ENCODE data around the gene UBALD1.

DNA sequence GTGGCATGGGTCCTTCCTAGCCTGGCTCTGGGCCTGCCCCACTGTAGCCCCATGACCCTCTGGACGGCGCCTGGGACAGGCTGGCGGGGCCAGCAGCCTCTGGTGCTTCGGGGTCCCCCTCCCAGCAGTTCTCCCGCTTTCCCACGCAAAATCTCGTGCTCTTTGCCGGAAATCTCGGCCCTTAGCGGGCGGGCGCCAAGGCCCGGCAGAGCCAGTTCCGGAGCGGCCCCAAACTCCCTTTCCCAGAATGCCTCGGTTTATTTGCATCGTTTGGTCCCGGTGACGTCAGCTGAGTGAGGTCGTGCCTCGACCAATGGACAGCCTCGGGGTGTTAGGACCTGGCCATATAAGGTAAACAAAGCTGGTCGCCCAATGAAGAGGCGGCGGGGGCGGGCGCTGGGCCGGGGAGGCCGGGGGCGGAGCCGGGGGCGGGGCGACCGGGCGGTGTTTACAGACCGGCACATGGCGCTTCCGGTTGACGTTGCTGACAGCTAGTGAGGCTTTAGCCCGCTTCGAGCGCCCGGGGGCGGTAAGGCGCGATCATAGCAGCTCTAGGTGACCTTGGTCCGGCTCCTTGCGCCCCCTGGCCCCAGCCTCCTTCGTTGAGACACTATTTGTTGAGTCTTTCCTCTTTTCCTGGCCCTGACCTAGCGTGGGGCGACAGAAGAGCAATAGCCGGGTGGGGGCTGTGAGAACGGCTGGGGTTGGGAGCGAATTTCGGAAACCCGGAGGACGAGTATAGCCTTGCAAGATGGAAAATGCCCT lies 1.5 kb upstream of the UBALD1 start:
- TF ChIP-seq, protein P1, sequence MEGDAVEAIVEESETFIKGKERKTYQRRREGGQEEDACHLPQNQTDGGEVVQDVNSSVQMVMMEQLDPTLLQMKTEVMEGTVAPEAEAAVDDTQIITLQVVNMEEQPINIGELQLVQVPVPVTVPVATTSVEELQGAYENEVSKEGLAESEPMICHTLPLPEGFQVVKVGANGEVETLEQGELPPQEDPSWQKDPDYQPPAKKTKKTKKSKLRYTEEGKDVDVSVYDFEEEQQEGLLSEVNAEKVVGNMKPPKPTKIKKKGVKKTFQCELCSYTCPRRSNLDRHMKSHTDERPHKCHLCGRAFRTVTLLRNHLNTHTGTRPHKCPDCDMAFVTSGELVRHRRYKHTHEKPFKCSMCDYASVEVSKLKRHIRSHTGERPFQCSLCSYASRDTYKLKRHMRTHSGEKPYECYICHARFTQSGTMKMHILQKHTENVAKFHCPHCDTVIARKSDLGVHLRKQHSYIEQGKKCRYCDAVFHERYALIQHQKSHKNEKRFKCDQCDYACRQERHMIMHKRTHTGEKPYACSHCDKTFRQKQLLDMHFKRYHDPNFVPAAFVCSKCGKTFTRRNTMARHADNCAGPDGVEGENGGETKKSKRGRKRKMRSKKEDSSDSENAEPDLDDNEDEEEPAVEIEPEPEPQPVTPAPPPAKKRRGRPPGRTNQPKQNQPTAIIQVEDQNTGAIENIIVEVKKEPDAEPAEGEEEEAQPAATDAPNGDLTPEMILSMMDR (conservative IDR thresholded peaks at IDR 0.05): no peak; the same call in 1 of the 2 replicates
- no peak for TF ChIP-seq EZH2 (IDR thresholded peaks at IDR 0.05; ENCODE audit: low read depth)

Data from PC-9 (cell line).